ENCODE results near the gene PNLIPRP3.

- TF ChIP-seq EZH2 (IDR thresholded peaks at IDR 0.05; ENCODE audit: borderline replicate concordance, low read length) (no peak), CTCF (IDR thresholded peaks at IDR 0.05; ENCODE audit: low read length) (no peak)
Observed at GRCh38 chr10:116461680-116462079, 34.0 kb downstream of the PNLIPRP3 start.
